ENCODE data around the gene INSM1.

DNA sequence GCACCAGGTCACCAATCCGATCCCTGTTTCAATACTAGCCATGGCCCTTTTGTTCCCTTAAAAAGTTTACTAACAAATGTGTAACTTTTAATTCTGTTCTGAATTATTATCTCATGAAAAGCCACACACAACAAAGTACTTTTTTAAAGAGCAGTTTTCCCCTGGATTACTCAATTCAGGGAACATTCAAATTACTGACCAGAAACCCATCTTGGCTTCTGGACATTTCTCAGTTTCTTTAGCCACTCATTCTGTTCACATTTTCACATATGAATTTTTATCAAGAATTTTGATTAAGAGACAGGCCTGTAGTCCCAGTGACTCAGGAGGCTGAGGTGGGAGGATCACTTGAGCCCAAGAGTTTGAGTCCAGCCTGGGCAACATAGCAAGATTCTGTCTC lies 47.4 kb downstream of the INSM1 start:
- TF ChIP-seq TAF1 (IDR thresholded peaks at IDR 0.05; ENCODE audit: low read depth, low read length), result no peak
- TF ChIP-seq POLR2A (IDR thresholded peaks at IDR 0.05; ENCODE audit: low read depth, low read length), result no peak
- no peak for TF ChIP-seq POLR2AphosphoS5 (IDR thresholded peaks at IDR 0.05; ENCODE audit: low read depth, low read length)
- no peak for TF ChIP-seq PAX5 (IDR thresholded peaks at IDR 0.05; ENCODE audit: insufficient read depth, low read length, severe bottlenecking)
- TF ChIP-seq POU2F2 (IDR thresholded peaks at IDR 0.05; ENCODE audit: low read depth, low read length), result no peak
- TF ChIP-seq SPI1 (IDR thresholded peaks at IDR 0.05; ENCODE audit: low read depth, low read length), result no peak

Data from GM12891 (cell line).